Measurements from ENCODE around the gene SLC15A3.

- no peak for TF ChIP-seq YY1 (tag by site-specific recombination; IDR thresholded peaks at IDR 0.05)
- no peak for TF ChIP-seq KLF10 (tag by site-specific recombination; IDR thresholded peaks at IDR 0.05)
- no peak for TF ChIP-seq REST (tag by site-specific recombination; IDR thresholded peaks at IDR 0.05)
- TF ChIP-seq CTCF (tag by site-specific recombination; IDR thresholded peaks at IDR 0.05) = no peak
- no peak for TF ChIP-seq ZNF639 (tag by site-specific recombination; IDR thresholded peaks at IDR 0.05)
- no peak for TF ChIP-seq ZNF610 (tag by site-specific recombination; IDR thresholded peaks at IDR 0.05; ENCODE audit: borderline replicate concordance)
- no peak for TF ChIP-seq PRDM1 (tag by site-specific recombination; IDR thresholded peaks at IDR 0.05)
These were observed 52.7 kb downstream of the SLC15A3 start for GRCh38 chr11:60899046-60899936.

All from HEK293 (cell line).